ACHN (cell line): ENCODE measurements around the gene TMEM259.

Source experiments
- DNase-seq: peaks from one replicate; pipeline ENCODE4 v3.0.0-alpha.2; 2015
- in situ Hi-C: cut with HindIII; loops from 2 replicates; pipeline ENCODE4 v1.10.0; 2017; ENCODE audit warnings: low sequenced_read_pairs, low pct_ligation_motif_present, low pct_unique_long_range_greater_than_20kb

Gene TMEM259

DNA sequence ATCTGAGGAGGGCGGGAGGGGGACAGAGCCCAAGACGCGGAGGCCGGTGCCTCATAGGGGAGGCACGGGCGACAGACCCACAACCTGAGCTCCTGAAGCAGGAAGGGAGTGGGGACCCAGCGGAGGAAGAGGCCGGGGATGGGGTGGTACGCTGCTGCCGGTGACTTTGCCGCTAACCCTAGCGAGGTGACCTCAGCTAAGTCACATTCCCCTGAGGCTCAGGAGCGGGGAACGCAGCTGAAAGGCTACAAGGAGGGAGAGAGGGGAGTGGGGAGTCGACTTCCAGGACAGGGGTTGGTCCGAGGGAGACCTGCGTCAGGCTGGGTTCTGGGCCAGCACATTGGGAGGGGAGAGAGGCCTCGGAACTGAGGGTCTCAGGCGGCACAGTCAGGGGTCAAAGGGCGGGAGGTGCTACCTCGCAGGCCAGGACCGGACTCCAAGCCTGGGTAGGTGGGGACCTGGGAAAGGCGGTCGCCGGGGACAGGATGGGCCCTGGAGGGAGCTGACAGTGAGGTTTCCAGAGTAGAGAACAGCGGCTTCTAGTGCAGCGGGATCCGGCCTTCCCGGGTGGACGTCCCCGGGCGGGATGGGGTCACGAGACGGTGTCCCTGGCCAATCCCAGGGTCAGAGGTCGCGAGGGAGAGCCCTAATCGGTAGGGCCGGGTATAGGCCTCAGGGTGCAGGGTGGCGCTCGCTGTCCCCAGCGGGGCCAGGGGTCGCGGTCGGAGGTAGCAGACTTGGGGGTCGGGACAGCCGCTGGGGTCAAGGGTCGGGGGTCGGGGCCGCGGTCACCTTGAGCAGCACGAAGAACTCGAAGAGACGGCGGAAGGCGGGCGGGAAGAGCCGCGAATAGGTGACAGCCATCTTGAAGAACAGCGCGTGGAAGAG is 699 bp downstream of the TMEM259 start:
- DNase-seq = no peak
- in situ Hi-C loops = no loop called here

DNA sequence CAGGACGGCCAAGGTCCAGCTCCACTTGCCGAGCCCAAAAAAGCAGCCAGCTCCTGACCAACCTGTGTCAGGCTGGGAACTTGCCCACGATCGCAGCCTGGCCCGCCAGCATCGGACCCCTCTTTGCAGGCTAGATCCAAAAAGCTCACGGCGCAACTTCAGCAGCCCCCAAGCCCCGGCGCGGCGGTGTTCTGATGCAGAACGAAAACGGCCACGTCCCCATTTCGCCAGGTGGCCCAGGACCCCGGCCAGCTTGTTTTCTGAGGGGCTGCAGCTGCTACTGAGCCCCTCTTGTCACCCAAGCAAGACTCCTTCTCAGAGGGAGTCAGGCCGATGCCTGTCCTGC is 1.3 kb downstream of the TMEM259 start:
- no peak for DNase-seq
- in situ Hi-C loops = no loop called here

DNA sequence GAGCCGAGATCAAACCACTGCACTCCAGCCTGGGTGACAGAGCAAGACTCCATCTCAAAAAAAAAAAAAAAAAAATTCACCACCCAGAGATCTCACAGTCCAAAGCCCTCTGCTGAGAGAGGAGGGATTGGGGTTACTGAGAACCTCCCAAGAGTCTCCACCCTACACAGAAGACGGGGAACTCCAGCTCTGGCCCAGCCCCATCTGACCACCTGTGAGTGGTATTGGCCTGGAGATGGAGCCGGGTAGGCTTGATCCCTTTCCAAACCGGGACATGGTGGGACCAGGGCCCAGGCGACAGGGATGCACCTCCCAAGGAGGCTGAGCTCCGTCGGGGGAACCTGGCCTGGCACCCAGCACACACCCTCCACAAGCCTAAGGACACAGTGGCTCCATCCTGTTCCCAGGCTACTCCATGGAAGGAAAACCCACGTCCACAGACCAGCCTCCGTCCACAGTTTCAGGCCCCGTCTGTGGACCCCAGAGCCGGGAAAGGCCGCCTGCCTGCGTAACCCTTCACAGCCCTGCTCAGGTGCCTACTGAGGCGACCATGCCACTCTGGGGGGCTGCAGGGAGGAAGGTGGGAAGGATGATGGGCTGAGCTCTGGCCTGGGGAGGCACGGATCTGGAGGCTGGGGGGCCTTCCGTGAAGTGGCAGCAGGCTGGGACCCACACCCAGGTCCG is 1.8 kb downstream of the TMEM259 start:
- no peak for DNase-seq
- in situ Hi-C loops = no loop called here

DNA sequence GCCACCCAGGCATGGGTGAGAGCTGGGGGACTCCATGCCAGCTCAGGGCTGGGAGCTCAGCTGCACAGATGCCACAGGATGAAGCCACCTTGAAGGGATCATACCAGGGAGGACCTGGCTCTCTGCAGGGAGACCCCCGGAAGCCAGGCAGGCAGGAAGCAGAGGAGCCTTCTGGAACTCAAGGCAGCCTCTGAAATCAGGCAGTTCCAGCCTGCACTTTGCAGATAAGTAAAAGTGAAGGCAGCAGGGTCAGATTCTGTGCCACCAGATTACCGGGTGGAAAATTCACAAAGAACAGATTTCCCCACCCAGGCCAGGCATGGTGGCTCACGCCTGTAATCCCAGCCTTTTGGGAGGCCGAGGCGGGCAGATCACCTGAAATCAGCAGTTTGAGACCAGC is 2.5 kb downstream of the TMEM259 start:
- in situ Hi-C loops = no loop called here
- DNase-seq = no peak

DNA sequence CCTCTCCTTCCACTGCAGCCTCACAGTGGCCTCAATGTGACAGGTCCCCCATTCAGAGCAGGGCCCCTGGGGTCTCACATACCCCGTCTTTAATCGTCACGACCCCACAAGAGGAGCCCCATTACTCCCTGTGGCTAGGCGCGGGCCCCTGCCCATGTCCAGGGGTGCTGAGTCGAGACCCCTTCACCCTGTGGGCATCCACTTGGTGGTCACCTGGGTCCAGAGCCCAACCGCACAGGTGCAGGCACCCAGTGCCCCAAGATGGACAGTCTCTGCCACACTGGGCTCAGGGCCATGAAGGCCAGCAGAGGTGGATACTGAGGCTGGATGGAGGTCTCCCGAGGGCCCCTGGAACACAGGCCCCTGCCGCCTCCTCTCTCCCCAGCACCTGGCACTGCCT is 3.0 kb downstream of the TMEM259 start:
- in situ Hi-C loops = no loop called here

DNA sequence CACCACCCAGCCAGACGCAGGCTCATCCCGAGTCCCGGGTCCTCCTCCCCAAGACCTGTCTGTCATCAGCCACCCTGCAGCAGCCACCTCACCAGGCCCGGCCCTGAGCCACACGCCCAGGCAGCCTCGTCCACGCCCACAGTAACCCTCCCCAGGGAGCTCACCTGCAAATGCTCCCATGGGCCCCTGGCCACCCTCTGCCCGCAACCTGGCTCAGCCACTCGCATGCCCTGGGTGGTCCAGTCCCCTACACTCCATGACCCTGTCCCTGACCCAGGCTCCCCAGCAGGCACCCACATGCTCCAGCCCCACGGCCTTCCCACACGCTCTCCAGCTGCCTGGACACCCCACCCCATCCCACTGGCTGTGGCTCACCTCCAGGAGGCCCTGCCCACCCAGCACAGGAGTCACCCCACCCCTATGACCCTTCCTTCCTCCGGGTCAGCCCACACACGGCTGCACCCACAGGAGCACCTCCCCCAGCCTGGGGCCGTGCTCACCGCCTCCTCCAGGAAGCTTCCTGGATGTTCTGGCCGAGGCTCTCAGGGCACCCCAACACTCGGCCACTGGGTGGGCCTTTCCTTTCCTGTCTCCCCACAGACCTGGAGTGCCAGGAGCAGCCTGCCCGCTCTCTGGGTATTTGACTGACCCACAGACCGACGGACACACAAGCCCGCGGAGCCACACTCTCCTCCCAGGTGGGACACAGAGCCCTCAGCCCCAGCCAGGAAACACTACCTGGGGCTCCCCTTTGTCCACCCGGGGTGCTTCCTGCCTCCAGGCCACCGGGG is 3.6 kb downstream of the TMEM259 start:
- DNase-seq = no peak
- in situ Hi-C loops = no loop called here

More for the DNA sequence above, 3.0 kb downstream of the TMEM259 start:
- DNase-seq = no peak

DNA sequence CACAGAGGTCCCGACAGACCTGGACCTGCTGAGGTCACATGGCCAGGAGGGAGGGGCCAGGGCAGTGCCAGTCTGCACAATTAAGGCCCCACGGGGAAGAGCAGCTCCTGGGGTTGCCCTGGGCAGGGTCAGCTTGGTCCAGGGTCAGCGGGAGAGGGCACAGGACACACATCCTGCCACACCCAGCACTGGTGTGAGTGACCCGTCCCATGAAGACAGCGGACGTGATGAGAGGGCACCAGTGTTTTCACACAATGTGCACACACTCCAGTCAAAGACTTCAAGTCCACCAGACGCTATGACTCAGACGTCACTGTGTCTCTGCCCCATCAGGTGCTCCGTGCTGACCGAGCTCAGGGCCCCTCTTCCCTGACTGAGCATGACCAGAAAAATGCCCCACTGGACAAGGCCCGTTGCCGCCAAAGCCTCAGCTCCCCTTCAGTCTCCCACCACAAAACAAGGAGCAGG is 4.2 kb downstream of the TMEM259 start:
- in situ Hi-C loops = no loop called here
- no peak for DNase-seq

DNA sequence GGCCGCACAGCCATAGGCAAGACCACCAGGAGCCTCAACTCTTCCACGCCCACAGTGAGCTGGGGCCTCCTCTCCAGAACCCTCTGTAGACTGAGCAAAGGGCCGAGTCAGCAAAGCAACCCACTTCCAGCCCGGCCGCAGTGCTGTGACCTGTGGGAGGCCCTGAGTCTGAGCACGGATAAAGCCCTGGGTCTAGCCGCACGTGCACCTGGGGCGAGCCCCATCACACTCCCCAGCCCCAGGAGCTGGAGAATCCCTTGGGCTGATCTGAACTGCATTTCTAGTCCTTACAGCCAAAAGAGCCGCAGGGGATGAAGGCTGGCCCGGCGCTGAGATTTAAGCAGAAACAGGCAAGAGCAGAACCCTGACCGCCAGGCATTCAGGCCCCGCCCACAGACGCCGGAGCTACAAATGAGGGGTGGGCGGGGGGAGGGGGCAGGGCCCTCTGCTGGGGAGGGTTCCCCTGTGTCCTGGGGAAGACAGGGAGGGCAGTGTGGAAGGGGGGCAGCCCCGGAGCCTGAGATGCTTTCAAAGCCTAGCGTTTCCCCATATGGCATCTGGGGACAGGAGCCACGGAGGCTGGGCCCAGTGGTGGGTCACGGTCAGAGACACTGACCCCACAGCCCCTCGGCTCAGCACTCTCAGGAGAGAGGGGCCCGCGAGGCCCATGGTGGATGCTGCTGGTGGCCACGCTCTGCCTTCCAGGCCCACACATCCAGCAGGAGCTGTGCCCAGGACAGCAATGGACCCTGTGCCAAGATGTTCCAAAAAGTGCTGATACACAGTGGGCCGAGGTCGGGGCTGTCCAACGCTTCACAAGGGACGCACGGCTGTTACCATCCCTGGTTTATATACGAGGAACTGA is 4.9 kb downstream of the TMEM259 start:
- DNase-seq = no peak
- in situ Hi-C loops = no loop called here

DNA sequence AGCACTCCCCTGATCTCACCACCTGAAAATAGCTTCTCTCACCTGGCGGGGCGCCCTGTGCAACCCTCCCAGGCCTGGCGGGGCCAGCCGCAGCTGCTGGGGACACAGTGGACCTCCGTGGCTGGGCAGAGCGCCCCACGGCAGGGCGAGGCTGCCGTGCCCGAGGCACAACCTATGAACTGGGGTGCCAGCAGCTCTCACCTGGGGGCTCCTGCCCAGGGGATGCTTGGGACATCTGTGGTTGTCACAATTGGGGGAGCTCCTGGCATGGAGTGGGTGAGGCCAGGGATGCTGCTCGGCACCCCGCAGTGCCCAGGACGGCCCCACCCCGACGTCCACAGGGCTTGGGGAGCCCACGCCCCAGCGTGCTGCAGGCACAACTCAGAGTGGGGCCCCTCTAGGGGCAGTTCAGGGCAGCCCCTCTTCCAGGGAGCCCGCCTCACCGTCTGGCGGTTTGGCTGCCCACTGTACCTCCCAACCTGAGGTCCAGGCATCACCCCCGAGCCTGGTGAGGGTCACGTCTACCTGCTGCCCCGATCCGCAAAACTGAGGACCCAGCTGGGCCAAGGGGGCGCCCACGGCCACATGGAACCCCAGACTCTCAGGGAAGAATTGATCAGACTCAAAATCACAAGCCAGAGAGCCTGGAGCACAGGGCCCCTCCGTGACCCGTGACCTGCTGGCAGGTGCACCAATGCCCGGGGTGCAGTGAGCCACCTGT is 5.7 kb downstream of the TMEM259 start:
- DNase-seq = no peak
- in situ Hi-C loops = no loop called here

DNA sequence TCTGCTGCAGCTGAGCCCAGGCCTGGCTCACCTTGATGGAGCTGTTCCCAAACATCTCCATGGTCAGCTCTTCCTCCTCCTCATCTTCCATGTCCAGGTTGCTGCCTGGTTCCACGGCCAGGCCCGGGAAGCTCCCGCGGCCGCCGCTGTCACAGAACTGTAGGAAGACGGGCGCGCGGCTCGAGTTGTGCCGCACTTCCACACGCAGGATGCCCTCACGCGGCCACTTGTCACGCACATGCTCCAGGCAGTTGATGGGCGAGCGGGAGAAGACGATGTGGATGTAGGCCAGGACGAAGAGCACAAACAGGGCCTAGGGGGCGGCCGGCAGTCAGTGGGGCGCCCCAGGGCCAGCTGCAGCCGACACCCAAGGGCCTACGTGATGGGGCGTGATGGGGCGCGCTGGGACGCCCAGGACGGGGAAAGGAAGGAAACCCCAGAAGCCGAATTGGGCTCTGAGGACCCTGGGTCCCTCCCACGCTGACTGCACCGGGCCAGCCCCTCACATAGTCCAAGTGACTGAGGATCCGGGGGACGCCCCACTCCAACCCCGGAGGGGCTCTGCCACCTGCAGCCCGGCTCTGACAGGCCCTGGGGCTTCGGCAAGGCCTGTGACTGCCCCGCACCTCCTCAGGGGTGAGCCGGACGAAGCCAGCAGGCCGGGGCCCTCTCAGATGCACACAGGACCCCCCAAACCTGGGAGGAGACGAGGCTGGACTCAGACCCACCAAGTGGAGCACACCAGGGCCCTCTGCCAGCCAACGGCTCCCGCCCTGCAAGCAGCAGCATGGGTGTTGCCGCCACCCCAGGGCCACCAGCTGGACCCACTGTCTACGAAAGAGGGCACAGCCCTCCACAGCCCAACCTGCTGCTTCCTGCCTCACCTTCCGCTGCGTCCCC is 6.5 kb downstream of the TMEM259 start:
- in situ Hi-C loops = no loop called here
- no peak for DNase-seq

DNA sequence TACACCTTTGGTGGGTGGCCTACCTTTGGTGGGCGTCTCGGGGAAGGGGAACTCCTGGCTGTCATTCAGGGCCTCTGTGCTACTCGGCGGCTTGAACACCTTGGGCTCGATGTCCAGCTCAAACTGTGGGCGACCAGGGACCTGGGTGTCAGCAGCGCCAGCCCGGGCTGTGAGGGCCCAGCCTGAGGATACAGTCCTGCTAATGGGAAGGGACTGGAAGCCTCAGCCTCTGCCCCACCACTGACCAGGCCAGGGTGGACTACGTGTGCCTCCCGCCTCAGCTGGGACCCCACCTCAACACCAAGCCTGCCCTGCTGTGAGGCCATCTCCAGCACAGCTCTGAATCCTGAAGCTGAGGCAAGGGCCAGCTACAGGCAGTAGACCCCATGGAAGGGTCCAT is 7.7 kb downstream of the TMEM259 start:
- in situ Hi-C loops = no loop called here
- no peak for DNase-seq

DNA sequence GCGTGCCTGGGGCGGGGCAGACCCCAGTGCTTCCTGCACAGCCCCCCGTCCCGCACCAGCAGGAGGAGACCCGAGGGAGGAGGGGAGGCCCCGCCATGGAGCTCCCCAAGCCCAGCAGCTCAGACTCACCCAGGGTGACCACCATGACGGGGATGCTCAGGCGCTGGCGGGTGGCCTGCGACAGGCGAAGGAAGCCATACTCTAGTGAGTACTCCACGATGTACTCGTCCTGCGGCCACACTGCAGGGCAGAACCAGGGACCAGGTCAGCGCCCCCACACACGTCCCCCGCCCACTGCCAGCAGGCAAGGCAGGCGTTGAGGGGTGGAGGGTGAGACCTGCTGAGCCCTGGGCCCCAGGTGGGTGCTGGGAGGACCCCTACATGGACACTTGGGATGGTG is 8.6 kb downstream of the TMEM259 start:
- in situ Hi-C loops = no loop called here
- no peak for DNase-seq

DNA sequence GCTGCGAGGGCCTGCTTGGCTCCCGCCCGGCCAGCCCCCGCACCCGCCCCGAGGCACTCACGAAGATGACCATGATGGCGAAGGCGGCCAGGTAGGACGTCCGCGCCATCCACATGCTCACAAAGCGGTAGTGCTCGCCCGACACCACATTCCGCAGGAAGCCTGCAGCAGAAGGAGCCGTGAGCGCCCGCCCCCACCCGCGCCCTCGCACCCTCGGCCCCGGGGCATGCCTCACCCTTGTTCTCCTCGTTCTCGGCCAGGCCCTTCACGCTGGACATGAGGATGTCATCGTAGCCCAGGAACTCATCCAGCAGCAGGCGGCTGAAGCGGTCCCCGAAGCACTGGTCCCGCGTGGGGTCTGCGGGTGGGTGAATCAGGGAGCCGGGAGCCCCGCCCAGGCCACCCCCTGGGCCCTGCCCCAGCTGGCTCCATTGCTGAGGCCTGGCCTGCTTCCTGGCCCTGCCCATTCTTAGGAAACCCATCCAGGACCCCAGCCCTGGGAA is 9.0 kb downstream of the TMEM259 start:
- DNase-seq = no peak
- in situ Hi-C loops = no loop called here

DNA sequence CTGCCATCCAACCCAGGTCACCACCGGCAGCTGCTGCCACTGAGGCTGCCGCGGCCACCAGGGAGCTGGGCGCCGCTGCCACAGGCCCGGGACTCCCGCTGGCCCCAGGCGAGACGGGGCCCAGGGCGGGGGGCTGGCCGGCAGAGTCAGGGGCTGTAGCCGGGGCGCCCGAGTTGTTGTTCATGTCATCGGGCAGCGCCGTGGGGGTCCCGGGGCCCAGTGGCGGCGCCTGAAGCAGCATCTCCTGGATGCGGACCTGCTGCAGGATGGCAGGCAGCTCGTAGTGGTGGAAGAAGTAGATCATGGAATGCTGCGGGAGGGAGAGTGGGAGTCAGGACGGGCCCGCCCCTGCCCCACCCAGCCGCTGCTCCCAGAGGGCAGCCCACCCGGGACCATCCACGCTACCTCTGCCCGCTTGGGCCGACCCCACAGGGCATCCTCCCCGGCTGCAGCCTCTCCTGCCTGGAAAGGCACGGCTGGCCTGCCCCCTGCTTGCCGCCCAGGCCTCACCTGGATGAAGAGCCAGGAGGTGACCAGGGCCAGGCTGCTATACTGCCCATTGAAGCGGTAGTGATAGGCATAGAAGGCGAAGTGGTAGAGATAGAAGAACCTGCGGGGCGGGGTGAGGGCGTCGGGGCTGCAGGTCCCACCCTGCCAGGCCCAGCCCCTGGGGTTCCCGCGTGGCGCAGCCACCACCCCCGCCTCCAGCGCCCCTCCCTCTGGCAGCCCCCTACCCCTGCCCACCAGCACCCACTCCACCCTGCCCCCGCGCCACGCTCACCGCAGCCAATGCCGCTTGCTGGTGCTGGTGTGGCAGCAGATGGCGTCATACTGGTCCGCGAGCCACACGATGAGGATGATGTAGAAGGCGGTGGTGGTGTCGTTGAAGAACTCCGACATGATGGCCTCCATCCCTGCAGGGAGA is 10.1 kb downstream of the TMEM259 start:
- in situ Hi-C loops = no loop called here
- no peak for DNase-seq

DNA sequence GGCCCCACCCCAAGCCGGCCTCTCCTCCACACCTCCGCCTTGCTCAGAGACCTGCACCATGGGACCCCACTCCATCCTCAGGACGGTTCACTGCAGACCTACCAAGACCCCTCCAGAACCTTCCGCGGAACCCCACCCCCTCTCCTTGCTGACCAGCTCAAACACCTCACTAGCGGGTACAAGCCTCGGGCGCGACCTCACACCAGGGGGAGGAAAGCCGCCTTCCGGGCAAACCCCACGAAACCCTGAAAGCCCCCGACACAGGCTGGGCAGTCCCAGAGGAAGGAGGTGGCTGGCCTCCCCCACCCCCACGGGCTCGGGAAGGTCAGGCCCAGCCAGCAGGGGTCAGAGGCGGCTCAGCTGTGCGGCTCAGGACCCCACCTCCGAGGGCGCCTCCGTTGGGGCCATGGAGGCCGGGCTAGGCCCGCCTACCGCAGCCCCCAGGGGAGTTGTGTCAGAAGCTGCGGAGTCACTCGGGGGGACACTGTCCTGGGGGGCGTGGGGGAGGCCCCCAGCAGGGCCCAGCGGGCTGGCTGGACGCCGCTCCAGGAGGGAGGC is 10.9 kb downstream of the TMEM259 start:
- no peak for DNase-seq
- in situ Hi-C loops = no loop called here
